A549 (cell line): ENCODE results near the gene PTPN22.

Source experiments
- CTCF ChIP-seq: fragments of >200 bp; sonication (Bioruptor Twin); formaldehyde crosslinking; IDR thresholded peaks from 3 replicates; pipeline ENCODE4 v1.5.1; 2016
- MAFK ChIP-seq: fragments of 450-650 bp; IDR thresholded peaks from 2 replicates; pipeline ENCODE4 v1.6.1; 2014; ENCODE audit not compliant: partially characterized antibody
- MAX ChIP-seq: IDR thresholded peaks from 2 replicates; pipeline ENCODE4 v1.6.1; 2012
- PBX3 ChIP-seq: IDR thresholded peaks from 2 replicates; pipeline ENCODE4 v1.6.1; 2012
- RAD21 ChIP-seq, 2 experiments: fragments of >200 bp in 1 of 2; sonication (Bioruptor Twin) in 1 of 2; formaldehyde crosslinking in 1 of 2; IDR thresholded peaks in 1 of 2; conservative IDR thresholded peaks in 1 of 2; 2 replicates in 1 of 2; 3 replicates in 1 of 2; pipeline ENCODE4 v1.6.1; 2012 to 2018; ENCODE audit warnings: inconsistent platforms in 1 of 2
- RARB ChIP-seq: fragments of 250-450 bp; sonication (Bioruptor Pico); IDR thresholded peaks from 2 replicates; pipeline ENCODE4 v1.8.0; 2021; ENCODE audit warnings: mild to moderate bottlenecking, moderate library complexity
- RFX5 ChIP-seq: fragments of 450-650 bp; IDR thresholded peaks from 2 replicates; pipeline ENCODE4 v1.7.1; 2014; ENCODE audit warnings: antibody characterized with exemption, mild to moderate bottlenecking, moderate library complexity
- RNF2 ChIP-seq: fragments of 200-600 bp; sonication (generic); IDR thresholded peaks from 2 replicates; pipeline ENCODE4 v1.6.1; 2016; ENCODE audit warnings: low read depth, mild to moderate bottlenecking, antibody characterized with exemption, moderate library complexity, borderline replicate concordance
- SMC3 ChIP-seq: fragments of >200 bp; sonication (Bioruptor Twin); formaldehyde crosslinking; IDR thresholded peaks from 3 replicates; pipeline ENCODE4 v1.6.1; 2018; ENCODE audit warnings: inconsistent platforms

- TF ChIP-seq SMC3 (no peak), CTCF (no peak), RFX5 (no peak), MAX (no peak), PBX3 (no peak), RAD21 (conservative IDR thresholded peaks at IDR 0.05 in 1 of 2, IDR thresholded peaks at IDR 0.05 in 1 of 2) (no peak), RARB (CRISPR knock-in tag) (no peak), RNF2 (no peak), MAFK (no peak)
These were observed 41.2 kb upstream of the PTPN22 start for GRCh38 chr1:113912594-113913311.
